Measurements from ENCODE around the gene PTGR3.

The PTGR3 gene

DNA sequence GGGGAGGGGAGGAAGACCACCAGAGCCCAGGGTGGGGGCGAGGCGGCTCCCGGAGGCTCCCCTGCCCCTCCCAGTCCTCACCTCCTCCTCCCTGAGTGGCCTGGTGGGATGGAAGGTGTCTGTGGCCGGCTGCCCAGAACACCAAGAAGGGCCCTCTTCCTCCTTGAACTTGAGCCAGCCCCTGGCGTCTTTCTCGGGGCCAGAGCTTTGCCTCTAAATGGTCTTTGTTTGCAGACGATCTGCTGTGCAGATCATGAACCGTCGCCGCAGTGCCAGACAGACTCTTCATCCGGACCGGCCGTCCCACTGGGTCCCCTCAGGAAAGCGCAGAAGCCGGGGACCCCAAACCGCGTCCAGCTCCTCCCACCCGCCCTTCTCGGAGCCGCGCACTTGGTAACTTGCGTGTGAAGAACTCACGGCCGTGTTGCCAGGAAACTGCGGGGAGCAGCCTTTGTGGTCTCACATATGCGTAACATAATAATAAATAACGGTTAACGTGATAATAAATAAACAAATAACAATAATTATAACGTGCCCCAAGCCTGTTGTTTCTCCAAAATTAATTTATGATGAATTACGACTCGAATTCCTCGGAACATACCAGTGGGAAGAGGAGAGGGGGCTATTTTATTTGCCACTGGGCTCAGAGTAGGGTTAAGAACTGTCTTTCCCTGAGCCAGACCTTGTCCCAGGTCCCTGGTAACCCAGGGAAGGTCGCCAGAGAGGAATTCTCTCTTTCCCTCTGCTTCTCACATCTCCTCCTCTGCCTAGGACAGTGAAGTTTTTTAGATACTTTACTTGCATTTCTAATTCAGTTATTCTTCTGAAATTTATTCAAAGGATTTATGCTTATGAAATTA lies 41.0 kb downstream of the PTGR3 start:
- Histone ChIP-seq H3K4me3 (ENCODE audit: low read depth in 1 of 2, low read length in 1 of 2) (no peak overlapping the region), H3K27ac (no peak overlapping the region), H3K9me3 (no peaks in the 10 kb centered on the region), H3K27me3 (peaks cover 15% of the 10 kb centered on the region), H3K36me3 (no peaks in the 10 kb centered on the region), H3K4me1 (ENCODE audit: control insufficient read depth in 1 of 2, insufficient read depth in 1 of 2, low read depth in 1 of 2, low read length in 1 of 2) (no peaks in the 10 kb centered on the region)
- TF ChIP-seq, protein P1, sequence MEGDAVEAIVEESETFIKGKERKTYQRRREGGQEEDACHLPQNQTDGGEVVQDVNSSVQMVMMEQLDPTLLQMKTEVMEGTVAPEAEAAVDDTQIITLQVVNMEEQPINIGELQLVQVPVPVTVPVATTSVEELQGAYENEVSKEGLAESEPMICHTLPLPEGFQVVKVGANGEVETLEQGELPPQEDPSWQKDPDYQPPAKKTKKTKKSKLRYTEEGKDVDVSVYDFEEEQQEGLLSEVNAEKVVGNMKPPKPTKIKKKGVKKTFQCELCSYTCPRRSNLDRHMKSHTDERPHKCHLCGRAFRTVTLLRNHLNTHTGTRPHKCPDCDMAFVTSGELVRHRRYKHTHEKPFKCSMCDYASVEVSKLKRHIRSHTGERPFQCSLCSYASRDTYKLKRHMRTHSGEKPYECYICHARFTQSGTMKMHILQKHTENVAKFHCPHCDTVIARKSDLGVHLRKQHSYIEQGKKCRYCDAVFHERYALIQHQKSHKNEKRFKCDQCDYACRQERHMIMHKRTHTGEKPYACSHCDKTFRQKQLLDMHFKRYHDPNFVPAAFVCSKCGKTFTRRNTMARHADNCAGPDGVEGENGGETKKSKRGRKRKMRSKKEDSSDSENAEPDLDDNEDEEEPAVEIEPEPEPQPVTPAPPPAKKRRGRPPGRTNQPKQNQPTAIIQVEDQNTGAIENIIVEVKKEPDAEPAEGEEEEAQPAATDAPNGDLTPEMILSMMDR (IDR thresholded peaks at IDR 0.05) = no peak

DNA sequence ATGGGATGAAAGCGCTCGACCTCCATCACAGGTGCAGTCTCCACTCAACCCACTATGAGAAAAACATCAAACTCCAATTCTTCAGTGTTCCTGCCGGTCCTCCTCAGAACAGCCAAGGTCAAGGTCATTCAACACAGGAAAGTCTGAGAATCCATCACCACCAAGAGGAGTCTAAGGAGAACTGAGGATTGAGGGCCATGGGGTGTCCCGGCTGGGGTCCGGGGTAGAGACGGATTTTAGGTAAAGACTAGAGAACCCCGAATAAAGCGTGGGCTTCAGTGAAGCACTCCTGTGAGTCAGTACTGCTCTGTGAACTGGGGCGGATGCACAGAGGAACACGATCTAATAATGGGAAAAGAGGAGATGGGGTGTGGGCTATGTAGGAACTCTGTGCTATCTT lies 41.8 kb downstream of the PTGR3 start:
- H3K36me3 ChIP-seq = no peaks in the 10 kb centered on the region
- H3K27me3 ChIP-seq = peaks cover 15% of the 10 kb centered on the region
- H3K9me3 ChIP-seq = no peaks in the 10 kb centered on the region
- H3K27ac ChIP-seq = no peak overlapping the region
- no peak overlapping the region for H3K4me3 ChIP-seq (ENCODE audit: low read depth in 1 of 2, low read length in 1 of 2)
- no peaks in the 10 kb centered on the region for H3K4me1 ChIP-seq (ENCODE audit: control insufficient read depth in 1 of 2, insufficient read depth in 1 of 2, low read depth in 1 of 2, low read length in 1 of 2)
- TF ChIP-seq, protein P1 (IDR thresholded peaks at IDR 0.05) = no peak

- Histone ChIP-seq H3K4me3 (ENCODE audit: low read depth in 1 of 2, low read length in 1 of 2) (no peak overlapping the region), H3K36me3 (no peaks in the 10 kb centered on the region), H3K27ac (no peak overlapping the region), H3K4me1 (ENCODE audit: control insufficient read depth in 1 of 2, insufficient read depth in 1 of 2, low read depth in 1 of 2, low read length in 1 of 2) (peaks cover 0 to 4% of the 10 kb centered on the region in 2 experiments), H3K9me3 (no peaks in the 10 kb centered on the region), H3K27me3 (peaks cover 15% of the 10 kb centered on the region)
- TF ChIP-seq, protein P1 (IDR thresholded peaks at IDR 0.05) = no peak
These were observed 43.0 kb downstream of the PTGR3 start for GRCh38 chr18:75165926-75166325.

DNA sequence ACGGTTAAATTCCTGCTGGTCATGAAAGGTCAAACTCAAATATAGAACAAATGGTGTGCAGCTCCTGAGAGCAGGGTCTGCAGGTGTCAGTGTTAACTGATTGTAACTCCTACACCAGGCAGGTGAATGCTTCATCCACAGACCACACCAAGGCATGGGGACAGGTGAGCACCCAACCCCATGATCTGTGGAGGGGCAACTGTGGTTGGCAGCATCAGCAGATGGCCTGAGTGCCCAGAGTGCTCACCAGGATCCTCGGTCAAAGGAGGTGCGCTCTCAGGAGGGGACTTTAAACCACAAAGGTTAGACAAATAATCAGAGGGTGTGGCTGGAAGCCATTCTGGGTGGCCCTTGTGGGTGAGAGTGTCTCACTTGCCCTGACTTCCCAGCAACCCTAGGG lies 44.5 kb downstream of the PTGR3 start:
- no peaks in the 10 kb centered on the region for H3K9me3 ChIP-seq
- peaks cover 19% of the 10 kb centered on the region for H3K27me3 ChIP-seq
- TF ChIP-seq, protein P1 (IDR thresholded peaks at IDR 0.05) = no peak
- H3K4me3 ChIP-seq (ENCODE audit: low read depth in 1 of 2, low read length in 1 of 2) = no peak overlapping the region
- no peaks in the 10 kb centered on the region for H3K36me3 ChIP-seq
- H3K4me1 ChIP-seq (ENCODE audit: control insufficient read depth in 1 of 2, insufficient read depth in 1 of 2, low read depth in 1 of 2, low read length in 1 of 2) = peaks cover 0 to 4% of the 10 kb centered on the region in 2 experiments
- no peak overlapping the region for H3K27ac ChIP-seq

DNA sequence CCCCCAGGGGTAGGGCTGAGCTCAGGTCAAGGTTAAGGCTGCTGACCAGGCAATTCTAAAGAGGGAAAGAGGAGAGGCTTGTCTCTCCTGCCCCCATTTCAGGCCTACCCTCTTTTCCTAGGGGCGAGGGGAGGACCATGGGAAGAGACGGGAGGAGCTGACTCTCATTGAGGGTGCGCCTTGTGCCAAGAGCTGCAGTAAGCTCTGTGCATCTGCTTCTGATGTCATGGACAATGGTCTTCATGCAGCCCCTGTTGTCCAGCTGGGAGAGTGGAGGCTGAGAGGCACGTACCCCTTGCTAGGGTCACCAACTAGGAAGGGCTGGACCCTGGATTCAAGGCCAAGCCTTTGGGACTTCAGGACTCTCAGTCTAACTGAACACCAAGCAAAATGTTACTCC lies 45.2 kb downstream of the PTGR3 start:
- H3K4me3 ChIP-seq (ENCODE audit: low read depth in 1 of 2, low read length in 1 of 2) = no peak overlapping the region
- TF ChIP-seq, protein P1 (IDR thresholded peaks at IDR 0.05) = no peak
- no peak overlapping the region for H3K27ac ChIP-seq
- H3K27me3 ChIP-seq = peaks cover 16% of the 10 kb centered on the region
- no peaks in the 10 kb centered on the region for H3K9me3 ChIP-seq
- H3K4me1 ChIP-seq (ENCODE audit: control insufficient read depth in 1 of 2, insufficient read depth in 1 of 2, low read depth in 1 of 2, low read length in 1 of 2) = peaks cover 0 to 4% of the 10 kb centered on the region in 2 experiments
- no peaks in the 10 kb centered on the region for H3K36me3 ChIP-seq
